Medulla oblongata (tissue), 1 donor: ENCODE measurements around the gene CHST13.
"Not testable (repeated sequence)": the region's sequence is repeated elsewhere in the genome, so short reads cannot be mapped to it uniquely, and the experiment has no call there.

Experiments used
- DNase-seq: peaks from one replicate; pipeline ENCODE4 v3.0.0-alpha.2; 2015; ENCODE audit errors: extremely low spot score

Gene CHST13

GRCh38 chr3:126582311-126582710 lies 58.4 kb downstream of the CHST13 start:
- DNase-seq = no peak

- DNase-seq = not testable (repeated sequence)
Measured at GRCh38 chr3:126591515-126591914, 67.6 kb downstream of the CHST13 start.
